ENCODE data around the gene MAGIX.

DNA sequence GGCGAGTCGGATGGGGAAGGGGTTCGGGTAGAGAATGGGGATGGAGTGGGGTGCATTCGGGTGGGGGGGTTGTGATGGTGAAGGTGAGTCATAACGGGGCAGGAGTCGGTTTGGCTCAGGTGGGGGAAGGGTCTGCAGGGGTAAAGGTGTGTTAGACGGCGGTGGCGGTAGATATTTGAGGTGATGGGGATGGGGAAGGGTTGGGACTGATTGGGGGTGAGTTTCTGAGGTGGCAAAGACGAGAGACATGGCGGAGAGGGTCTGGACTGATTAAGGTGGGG lies 36.7 kb downstream of the MAGIX start:
- no peak for TF ChIP-seq POLR2A (IDR thresholded peaks at IDR 0.05)
- TF ChIP-seq, protein P1, sequence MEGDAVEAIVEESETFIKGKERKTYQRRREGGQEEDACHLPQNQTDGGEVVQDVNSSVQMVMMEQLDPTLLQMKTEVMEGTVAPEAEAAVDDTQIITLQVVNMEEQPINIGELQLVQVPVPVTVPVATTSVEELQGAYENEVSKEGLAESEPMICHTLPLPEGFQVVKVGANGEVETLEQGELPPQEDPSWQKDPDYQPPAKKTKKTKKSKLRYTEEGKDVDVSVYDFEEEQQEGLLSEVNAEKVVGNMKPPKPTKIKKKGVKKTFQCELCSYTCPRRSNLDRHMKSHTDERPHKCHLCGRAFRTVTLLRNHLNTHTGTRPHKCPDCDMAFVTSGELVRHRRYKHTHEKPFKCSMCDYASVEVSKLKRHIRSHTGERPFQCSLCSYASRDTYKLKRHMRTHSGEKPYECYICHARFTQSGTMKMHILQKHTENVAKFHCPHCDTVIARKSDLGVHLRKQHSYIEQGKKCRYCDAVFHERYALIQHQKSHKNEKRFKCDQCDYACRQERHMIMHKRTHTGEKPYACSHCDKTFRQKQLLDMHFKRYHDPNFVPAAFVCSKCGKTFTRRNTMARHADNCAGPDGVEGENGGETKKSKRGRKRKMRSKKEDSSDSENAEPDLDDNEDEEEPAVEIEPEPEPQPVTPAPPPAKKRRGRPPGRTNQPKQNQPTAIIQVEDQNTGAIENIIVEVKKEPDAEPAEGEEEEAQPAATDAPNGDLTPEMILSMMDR (IDR thresholded peaks at IDR 0.05) = no peak

Data from uterus (tissue), 2 donors.